OCI-LY1 (cell line): ENCODE data around the gene PRSS33.

ENCODE experiments used
- H2AFZ ChIP-seq: fragments of 200-600 bp; sonication (generic), shearing (Covaris generic); 2 replicates; pipeline ENCODE4 v1.6.0; 2014; ENCODE audit warnings: antibody characterized with exemption, mild to moderate bottlenecking, low read length
- H3F3A ChIP-seq: fragments of 200-600 bp; sonication (generic), shearing (Covaris generic); 2 replicates; pipeline ENCODE4 v1.6.0; 2014; ENCODE audit warnings: mild to moderate bottlenecking, antibody characterized with exemption, low read length, moderate library complexity; ENCODE audit not compliant: insufficient read depth
- H3K27ac ChIP-seq: fragments of 200-600 bp; sonication (generic); 2 replicates; pipeline ENCODE4 v1.5.1; 2014; ENCODE audit warnings: low read length, mixed run types, mild to moderate bottlenecking, low read depth; ENCODE audit not compliant: poor library complexity, severe bottlenecking
- H3K27me3 ChIP-seq: fragments of 200-600 bp; sonication (generic); 2 replicates; pipeline ENCODE4 v1.6.0; 2014; ENCODE audit warnings: antibody characterized with exemption, mild to moderate bottlenecking, low read length, moderate library complexity; ENCODE audit not compliant: insufficient read depth
- H3K36me3 ChIP-seq: fragments of 200-600 bp; sonication (generic); 2 replicates; pipeline ENCODE4 v1.6.1; 2014; ENCODE audit warnings: mild to moderate bottlenecking, antibody characterized with exemption, low read length, moderate library complexity, mixed read lengths; ENCODE audit not compliant: insufficient read depth
- H3K4me1 ChIP-seq: fragments of 200-600 bp; sonication (generic); 2 replicates; pipeline ENCODE4 v1.5.1; 2014; ENCODE audit warnings: mild to moderate bottlenecking, low read length, moderate library complexity; ENCODE audit not compliant: insufficient read depth, severe bottlenecking
- H3K4me2 ChIP-seq: fragments of 200-600 bp; sonication (generic), shearing (Covaris generic); 2 replicates; pipeline ENCODE4 v1.6.1; 2014; ENCODE audit warnings: low read length
- H3K4me3 ChIP-seq: fragments of 200-600 bp; sonication (generic); 2 replicates; pipeline ENCODE4 v1.5.1; 2014; ENCODE audit warnings: low read length, low read depth, mild to moderate bottlenecking, mixed read lengths; ENCODE audit not compliant: poor library complexity, severe bottlenecking
- H3K79me2 ChIP-seq: fragments of 200-600 bp; shearing (Covaris generic); 2 replicates; pipeline ENCODE4 v1.6.1; 2016; ENCODE audit warnings: mixed run types, low read length, mixed read lengths; ENCODE audit not compliant: insufficient read depth
- H3K9ac ChIP-seq: fragments of 200-600 bp; sonication (generic), shearing (Covaris generic); 2 replicates; pipeline ENCODE4 v1.6.1; 2014; ENCODE audit warnings: mild to moderate bottlenecking, low read length, mixed read lengths
- H3K9me2 ChIP-seq: fragments of 200-600 bp; sonication (generic), shearing (Covaris generic); 2 replicates; pipeline ENCODE4 v1.6.1; 2014; ENCODE audit warnings: low read depth, mild to moderate bottlenecking, low read length, mixed read lengths
- H3K9me3 ChIP-seq: fragments of 200-600 bp; shearing (Covaris generic); 2 replicates; pipeline ENCODE4 v1.6.1; 2014; ENCODE audit warnings: low read length, mixed read lengths
- H4K20me1 ChIP-seq: fragments of 200-600 bp; sonication (generic), shearing (Covaris generic); 2 replicates; pipeline ENCODE4 v1.6.0; 2016; ENCODE audit warnings: mild to moderate bottlenecking, low read length; ENCODE audit not compliant: insufficient read depth
- EZH2 ChIP-seq: fragments of 200-600 bp; sonication (generic), shearing (Covaris generic); IDR thresholded peaks from 2 replicates; pipeline ENCODE4 v1.8.0; 2017; ENCODE audit warnings: borderline replicate concordance, mixed run types, mild to moderate bottlenecking, antibody characterized with exemption, low read length, moderate library complexity, mixed read lengths
- TF ChIP-seq, protein P1 (sequence below): fragments of 200-600 bp; sonication (generic), shearing (Covaris generic); IDR thresholded peaks from 2 replicates; pipeline ENCODE4 v1.5.1; 2017; ENCODE audit warnings: mild to moderate bottlenecking, antibody characterized with exemption, low read length, moderate library complexity, mixed read lengths

Gene PRSS33

DNA sequence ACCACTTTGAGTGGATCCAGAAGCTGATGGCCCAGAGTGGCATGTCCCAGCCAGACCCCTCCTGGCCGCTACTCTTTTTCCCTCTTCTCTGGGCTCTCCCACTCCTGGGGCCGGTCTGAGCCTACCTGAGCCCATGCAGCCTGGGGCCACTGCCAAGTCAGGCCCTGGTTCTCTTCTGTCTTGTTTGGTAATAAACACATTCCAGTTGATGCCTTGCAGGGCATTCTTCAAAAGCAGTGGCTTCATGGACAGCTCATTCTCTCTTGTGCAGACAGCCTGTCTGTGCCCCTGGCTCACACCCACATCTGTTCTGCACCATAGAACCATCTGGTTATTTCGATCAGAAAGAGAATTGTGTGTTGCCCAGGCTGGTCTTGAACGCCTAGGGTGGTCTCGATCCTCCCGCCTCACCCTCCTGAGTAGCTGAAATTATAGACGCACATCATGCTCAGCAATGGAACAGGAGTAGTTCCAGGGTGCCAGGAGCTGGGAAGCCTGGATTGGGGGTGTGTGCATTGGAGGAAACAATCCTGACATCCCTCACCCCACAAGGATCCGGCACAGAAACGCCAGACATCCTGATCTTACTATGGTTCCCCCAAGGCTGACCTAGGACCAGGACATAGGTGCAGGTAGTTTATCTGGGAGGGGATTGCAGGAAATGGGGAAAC, 34.3 kb upstream of the PRSS33 start:
- TF ChIP-seq EZH2, result no peak
- TF ChIP-seq, protein P1, sequence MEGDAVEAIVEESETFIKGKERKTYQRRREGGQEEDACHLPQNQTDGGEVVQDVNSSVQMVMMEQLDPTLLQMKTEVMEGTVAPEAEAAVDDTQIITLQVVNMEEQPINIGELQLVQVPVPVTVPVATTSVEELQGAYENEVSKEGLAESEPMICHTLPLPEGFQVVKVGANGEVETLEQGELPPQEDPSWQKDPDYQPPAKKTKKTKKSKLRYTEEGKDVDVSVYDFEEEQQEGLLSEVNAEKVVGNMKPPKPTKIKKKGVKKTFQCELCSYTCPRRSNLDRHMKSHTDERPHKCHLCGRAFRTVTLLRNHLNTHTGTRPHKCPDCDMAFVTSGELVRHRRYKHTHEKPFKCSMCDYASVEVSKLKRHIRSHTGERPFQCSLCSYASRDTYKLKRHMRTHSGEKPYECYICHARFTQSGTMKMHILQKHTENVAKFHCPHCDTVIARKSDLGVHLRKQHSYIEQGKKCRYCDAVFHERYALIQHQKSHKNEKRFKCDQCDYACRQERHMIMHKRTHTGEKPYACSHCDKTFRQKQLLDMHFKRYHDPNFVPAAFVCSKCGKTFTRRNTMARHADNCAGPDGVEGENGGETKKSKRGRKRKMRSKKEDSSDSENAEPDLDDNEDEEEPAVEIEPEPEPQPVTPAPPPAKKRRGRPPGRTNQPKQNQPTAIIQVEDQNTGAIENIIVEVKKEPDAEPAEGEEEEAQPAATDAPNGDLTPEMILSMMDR, result no peak
- Histone ChIP-seq H2AFZ (no peak overlapping the region), H3K36me3 (no peaks in the 10 kb centered on the region), H3K9ac (no peak overlapping the region), H3F3A (no peaks in the 10 kb centered on the region), H3K79me2 (no peaks in the 10 kb centered on the region), H3K27ac (no peak overlapping the region), H3K4me3 (no peak overlapping the region), H3K4me2 (no peak overlapping the region), H3K4me1 (no peaks in the 10 kb centered on the region), H3K9me3 (no peaks in the 10 kb centered on the region), H3K9me2 (no peaks in the 10 kb centered on the region), H3K27me3 (peaks cover 9% of the 10 kb centered on the region; the same call in 1 of the 2 replicates), H4K20me1 (no peaks in the 10 kb centered on the region)

GRCh38 chr16:2820836-2821486, 33.6 kb upstream of the PRSS33 start:
- Histone ChIP-seq H3K4me3 (no peak overlapping the region), H3K79me2 (no peaks in the 10 kb centered on the region), H3K9me2 (no peaks in the 10 kb centered on the region), H3K4me1 (no peaks in the 10 kb centered on the region), H3K36me3 (no peaks in the 10 kb centered on the region), H3K27ac (no peak overlapping the region), H4K20me1 (no peaks in the 10 kb centered on the region), H3K4me2 (no peak overlapping the region), H3F3A (no peaks in the 10 kb centered on the region), H3K9ac (no peak overlapping the region), H3K9me3 (no peaks in the 10 kb centered on the region), H3K27me3 (peaks cover 9% of the 10 kb centered on the region; the same call in 1 of the 2 replicates), H2AFZ (no peak overlapping the region)
- TF ChIP-seq, protein P1, result no peak
- TF ChIP-seq EZH2, result no peak

DNA sequence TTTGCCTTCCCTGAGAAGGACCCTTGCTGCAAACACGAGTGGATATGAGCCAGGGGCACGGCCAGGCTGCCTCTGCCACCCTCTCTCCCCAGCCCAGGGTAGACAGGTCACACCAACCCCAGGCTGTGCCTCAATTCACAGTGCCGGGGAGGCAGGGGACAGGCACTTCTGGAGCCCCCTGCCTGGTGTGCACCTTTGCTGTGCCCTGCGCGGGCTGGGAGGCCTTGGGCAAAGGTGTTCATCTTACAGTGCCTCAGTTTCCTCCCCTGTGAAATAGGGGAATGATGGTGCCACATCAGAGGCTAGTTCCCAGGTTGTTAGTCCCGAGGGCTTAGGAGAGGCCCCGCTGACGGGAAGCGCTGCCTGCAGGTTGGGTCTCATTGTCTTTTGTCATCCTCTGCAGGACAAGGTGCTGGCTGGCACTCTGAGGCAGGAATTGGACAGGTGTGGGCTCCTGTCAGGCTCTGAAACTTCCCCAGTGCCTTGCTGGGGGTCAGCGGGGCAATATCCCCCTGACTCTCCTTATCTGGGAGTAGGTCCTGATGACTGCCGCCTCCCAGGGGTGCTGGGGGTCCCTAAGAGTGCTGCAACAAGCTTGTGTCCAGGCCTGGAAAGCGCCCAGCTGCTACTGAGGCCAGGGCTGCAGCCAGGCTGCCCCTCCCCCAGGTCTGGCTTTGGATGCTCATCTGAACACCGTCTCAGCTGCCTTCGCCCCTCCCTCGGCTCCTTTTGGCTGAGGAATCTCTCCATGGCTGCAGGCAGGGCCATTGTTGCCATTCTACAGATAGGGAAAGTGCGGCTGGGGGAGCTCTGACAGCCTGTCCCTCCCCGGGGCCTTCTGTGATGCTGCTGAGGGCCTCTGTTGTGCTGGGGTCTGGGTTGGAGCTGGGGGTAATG, 32.8 kb upstream of the PRSS33 start:
- H3K27me3 ChIP-seq, result peaks cover 4% of the 10 kb centered on the region; the same call in 1 of the 2 replicates
- H3K79me2 ChIP-seq, result no peaks in the 10 kb centered on the region
- no peak overlapping the region for H3K27ac ChIP-seq

More for the DNA sequence above, 32.8 kb upstream of the PRSS33 start:
- Histone ChIP-seq H3K9ac (no peak overlapping the region), H4K20me1 (no peaks in the 10 kb centered on the region), H2AFZ (no peak overlapping the region), H3F3A (no peaks in the 10 kb centered on the region), H3K9me3 (no peaks in the 10 kb centered on the region), H3K4me2 (no peak overlapping the region), H3K36me3 (no peaks in the 10 kb centered on the region), H3K4me1 (no peaks in the 10 kb centered on the region), H3K4me3 (no peak overlapping the region), H3K9me2 (no peaks in the 10 kb centered on the region)
- no peak for TF ChIP-seq EZH2
- TF ChIP-seq, protein P1, result no peak
